Mesothelial cell of epicardium (in vitro differentiated cells): ENCODE data around the gene BIRC5. TPM values are rescaled to one million over a fixed set of nuclear protein-coding genes. Genes with fewer than 3 reads are reported as not detected.
A peak's percentile ranks its signal among the peaks of the same experiment; 100 is the strongest.

ENCODE experiments used
- DNase-seq, 2 experiments: peaks; one replicate each; pipeline ENCODE4 v3.0.0; 2021; ENCODE audit warnings: low spot score in 2 of 2; ENCODE audit not compliant: unreplicated experiment in 2 of 2
- H3K27ac Mint-ChIP-seq: 2 replicates; pipeline ENCODE4 v1.8.0; 2021; ENCODE audit warnings: mixed read lengths
- H3K27me3 Mint-ChIP-seq: 2 replicates; pipeline ENCODE4 v1.8.0; 2021; ENCODE audit warnings: low read depth, mixed read lengths
- H3K36me3 Mint-ChIP-seq: 2 replicates; pipeline ENCODE4 v1.8.0; 2021; ENCODE audit warnings: mixed read lengths
- H3K4me1 Mint-ChIP-seq: 2 replicates; pipeline ENCODE4 v1.8.0; 2021; ENCODE audit warnings: mixed read lengths
- H3K4me3 Mint-ChIP-seq: 2 replicates; pipeline ENCODE4 v1.8.0; 2021; ENCODE audit warnings: mild to moderate bottlenecking, moderate library complexity, mixed read lengths
- H3K9me3 Mint-ChIP-seq: 2 replicates; pipeline ENCODE4 v1.8.0; 2021; ENCODE audit warnings: mixed read lengths
- total RNA-seq: library from RNA; stranded (reverse); gene quantifications from 3 replicates; pipeline ENCODE4 v1.2.1, GENCODE V29; 2021
- TF ChIP-seq, protein P1 (sequence below): fragments of 200-600 bp; sonication (generic); IDR thresholded peaks from one replicate; pipeline ENCODE4 v1.5.0; 2021; ENCODE audit warnings: antibody characterized with exemption; ENCODE audit not compliant: unreplicated experiment

Gene BIRC5
- total RNA-seq, 1 donor from 2014 or later, result 22.8 TPM

DNA sequence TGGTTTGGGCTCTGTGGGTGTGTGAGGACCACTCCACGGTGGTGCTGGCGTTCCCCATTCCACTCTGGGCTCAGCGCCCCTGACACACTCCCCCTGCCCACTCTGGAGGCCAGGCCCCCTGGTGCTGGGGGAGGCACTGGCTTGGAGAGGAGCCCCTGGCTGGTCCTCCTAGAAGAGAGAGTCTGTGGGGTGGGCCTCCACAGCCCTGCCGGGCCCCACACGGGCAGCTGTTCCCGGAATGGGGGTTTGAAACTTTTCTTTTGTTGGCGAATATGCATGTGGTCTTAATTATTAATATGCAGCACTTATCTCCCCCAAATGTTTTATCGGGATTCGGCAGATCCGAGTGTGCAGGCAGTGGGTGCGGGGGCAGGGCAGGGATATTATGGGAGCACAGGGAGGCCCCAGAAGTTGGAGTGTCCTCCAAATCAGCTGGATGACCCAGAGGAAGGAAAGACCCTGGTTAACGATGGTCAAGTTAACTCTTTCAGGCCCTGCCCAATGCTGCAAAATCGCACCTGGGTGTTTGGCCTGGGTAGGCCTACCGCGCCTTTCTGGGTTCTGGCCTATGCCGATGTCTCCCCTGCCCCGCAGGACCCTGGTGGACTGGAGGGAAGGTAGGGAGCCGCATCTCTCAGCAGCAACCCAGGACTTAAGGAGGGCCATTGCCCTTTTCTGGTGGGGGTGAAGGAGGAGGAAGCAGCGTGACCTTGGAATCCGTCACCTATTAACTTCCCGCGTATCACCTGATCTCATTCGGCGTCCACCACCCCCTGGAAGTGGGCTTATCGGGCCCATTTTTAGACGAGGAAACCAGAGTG lies 53.4 kb downstream of the BIRC5 start:
- TF ChIP-seq, protein P1, sequence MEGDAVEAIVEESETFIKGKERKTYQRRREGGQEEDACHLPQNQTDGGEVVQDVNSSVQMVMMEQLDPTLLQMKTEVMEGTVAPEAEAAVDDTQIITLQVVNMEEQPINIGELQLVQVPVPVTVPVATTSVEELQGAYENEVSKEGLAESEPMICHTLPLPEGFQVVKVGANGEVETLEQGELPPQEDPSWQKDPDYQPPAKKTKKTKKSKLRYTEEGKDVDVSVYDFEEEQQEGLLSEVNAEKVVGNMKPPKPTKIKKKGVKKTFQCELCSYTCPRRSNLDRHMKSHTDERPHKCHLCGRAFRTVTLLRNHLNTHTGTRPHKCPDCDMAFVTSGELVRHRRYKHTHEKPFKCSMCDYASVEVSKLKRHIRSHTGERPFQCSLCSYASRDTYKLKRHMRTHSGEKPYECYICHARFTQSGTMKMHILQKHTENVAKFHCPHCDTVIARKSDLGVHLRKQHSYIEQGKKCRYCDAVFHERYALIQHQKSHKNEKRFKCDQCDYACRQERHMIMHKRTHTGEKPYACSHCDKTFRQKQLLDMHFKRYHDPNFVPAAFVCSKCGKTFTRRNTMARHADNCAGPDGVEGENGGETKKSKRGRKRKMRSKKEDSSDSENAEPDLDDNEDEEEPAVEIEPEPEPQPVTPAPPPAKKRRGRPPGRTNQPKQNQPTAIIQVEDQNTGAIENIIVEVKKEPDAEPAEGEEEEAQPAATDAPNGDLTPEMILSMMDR, result no peak
- no peaks in the 10 kb centered on the region for H3K36me3 Mint-ChIP-seq
- peak overlapping the region; percentile 48 for H3K4me3 Mint-ChIP-seq
- H3K27me3 Mint-ChIP-seq, result no peaks in the 10 kb centered on the region
- peak overlapping the region; percentile 88 for H3K27ac Mint-ChIP-seq
- no peaks in the 10 kb centered on the region for H3K9me3 Mint-ChIP-seq
- H3K4me1 Mint-ChIP-seq, result peaks cover 68% of the 10 kb centered on the region
- DNase-seq, result no peak

DNA sequence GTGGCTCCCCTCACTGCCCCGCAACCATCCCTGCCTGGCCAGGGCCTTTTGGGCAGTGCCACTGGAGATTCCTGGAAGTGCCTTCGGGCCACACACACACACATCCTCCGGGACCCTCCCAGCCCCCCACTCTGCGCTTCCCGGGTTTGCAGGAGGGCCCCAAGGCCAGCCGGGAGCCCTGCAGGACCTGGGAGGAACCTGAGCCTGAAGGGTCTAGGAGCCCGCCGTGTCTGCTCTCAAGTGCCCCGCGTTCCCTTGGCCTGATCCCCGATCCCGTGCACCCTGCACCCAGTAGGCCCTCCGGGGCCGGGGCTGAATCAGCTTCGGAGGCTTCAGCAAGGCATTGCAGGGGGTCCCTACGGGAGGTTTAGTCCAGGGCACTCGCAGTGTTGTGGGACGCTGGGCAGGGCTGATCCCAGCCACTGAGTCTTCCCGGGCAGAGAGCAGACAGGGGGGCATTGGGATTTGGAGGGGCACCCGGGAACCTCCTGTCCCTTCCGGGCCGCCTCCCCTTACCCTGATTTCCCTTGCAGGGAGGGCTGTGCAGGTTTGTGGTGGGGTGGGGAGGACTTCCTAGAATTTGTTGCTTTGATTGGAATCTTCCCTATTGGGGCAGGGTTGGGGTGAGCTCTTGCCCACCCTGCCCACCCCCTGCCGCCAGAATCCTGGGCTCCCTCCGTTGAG lies 54.3 kb downstream of the BIRC5 start:
- Mint-ChIP-seq H3K4me3 (peak overlapping the region; percentile 67), H3K27ac (peak overlapping the region; percentile 95), H3K36me3 (no peaks in the 10 kb centered on the region), H3K27me3 (no peaks in the 10 kb centered on the region), H3K9me3 (no peaks in the 10 kb centered on the region), H3K4me1 (peaks cover 70% of the 10 kb centered on the region)
- DNase-seq, result no peak
- TF ChIP-seq, protein P1, result no peak

DNA sequence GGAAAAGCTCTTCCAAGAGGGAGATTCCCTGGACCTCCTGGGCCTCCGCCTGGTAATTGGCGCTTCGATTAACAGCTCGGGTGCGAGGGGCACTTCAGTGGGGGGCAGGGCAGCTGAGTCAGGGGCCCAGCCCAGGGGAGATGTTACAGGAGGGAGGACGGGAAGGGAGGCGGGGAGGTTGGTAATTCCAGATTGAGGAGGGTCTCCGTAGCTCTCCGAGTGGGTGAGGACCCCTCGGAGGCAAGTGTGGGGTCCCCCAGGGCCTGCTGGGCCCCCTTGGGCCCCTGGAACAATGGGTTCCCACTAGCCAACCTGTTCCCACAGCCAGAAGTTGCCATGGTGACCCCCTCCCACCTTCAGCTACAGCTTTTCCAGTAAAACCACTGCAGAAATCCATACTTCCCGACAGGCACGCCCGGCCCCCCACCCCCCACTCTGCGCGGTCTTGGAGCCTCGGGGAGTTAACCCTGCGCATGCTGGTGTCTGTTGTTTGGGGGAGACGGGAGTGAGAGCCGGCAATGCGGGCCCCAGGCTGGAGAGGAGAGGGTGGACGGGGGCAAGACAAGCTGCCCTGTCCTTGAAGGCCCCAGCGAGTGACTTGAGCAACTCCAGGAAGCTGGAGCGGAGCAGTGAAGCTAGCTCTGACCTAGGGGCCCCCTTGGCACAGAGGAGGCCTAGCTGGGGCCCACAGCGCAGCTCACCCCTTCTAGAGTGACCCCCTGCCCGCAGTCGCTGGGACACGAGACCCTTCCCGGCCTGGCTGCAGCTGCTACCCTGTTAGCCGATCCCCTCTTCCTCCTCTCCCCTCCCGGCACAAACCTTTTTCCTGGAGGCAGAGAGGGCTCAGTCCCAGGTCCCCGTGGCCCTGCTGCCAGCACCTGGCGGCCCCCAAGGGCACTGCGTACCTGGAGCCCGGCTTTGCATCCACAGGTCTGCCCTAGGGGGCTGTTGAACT lies 55.2 kb downstream of the BIRC5 start:
- Mint-ChIP-seq H3K4me3 (peak overlapping the region; percentile 67), H3K27ac (peak overlapping the region; percentile 95), H3K27me3 (no peaks in the 10 kb centered on the region), H3K9me3 (no peaks in the 10 kb centered on the region), H3K4me1 (peaks cover 69% of the 10 kb centered on the region), H3K36me3 (no peaks in the 10 kb centered on the region)
- TF ChIP-seq, protein P1, result no peak
- DNase-seq, result peak in 1 of 2 experiments; percentile 60

DNA sequence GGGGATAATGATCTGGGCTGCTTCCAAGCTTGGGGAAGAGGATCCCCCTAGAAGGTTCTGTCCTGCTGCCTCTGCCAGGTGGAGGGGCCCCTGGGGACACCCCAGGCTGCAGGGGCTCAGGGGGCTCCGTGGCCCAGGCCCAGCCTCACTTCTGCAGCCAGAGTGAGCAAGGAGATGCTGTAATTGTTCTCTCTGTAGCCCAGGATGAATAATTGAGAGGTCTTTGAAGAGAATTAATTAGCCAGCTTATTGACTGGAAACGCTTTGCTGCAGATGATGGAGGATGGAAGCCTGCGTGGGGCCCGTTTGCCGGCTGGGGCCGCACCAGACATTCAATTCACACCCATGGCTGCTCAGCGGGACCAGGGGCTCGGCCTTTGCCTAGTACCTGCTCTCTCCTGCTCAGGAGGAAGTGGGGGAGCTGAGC lies 55.9 kb downstream of the BIRC5 start:
- H3K4me1 Mint-ChIP-seq, result peaks cover 65% of the 10 kb centered on the region
- TF ChIP-seq, protein P1, result no peak
- H3K9me3 Mint-ChIP-seq, result no peaks in the 10 kb centered on the region
- peak overlapping the region; percentile 67 for H3K4me3 Mint-ChIP-seq
- no peak for DNase-seq
- H3K36me3 Mint-ChIP-seq, result no peaks in the 10 kb centered on the region
- no peaks in the 10 kb centered on the region for H3K27me3 Mint-ChIP-seq
- peak overlapping the region; percentile 95 for H3K27ac Mint-ChIP-seq

DNA sequence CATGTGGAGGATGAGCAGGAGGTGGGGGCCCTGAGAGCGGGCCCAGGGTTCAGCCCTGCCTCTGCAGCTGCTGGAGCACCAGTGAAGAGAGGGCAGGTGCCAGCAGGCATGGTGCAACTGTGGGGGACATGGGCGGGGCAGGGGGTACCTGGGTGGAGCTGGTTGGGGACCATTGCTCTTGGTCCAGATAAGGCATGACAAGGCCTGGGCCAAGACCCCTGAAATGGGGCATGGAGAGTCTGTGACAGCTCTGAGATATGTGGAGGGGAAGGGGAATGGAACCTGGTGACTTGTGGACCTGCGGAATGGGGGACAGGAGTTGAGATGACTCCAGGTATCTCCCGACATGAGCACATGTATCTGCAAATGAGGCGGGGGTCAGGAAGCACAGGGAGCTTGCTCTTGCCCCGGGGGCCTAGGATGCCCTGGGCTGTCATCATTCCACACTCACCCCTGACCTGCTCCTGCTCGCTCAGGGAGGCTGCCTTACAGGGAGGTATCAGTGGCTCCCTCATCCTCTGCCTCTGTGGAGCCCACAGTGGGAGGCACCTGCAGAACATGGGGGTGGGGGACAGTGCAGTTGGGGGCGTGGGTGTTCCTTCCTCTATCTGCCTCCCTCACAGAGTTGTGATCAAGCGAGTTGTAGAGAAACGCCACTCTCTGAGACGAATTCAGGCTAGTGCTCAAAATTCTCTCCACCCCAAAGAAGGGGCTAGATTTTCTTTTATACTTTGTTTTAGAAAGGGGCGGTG lies 57.5 kb downstream of the BIRC5 start:
- Mint-ChIP-seq H3K27me3 (no peaks in the 10 kb centered on the region), H3K36me3 (no peaks in the 10 kb centered on the region), H3K4me1 (peaks cover 58% of the 10 kb centered on the region), H3K9me3 (no peaks in the 10 kb centered on the region), H3K4me3 (no peak overlapping the region), H3K27ac (peak overlapping the region; percentile 75)
- TF ChIP-seq, protein P1, result no peak
- DNase-seq, result no peak
